Measurements from ENCODE around the gene CDADC1.

Gene CDADC1

GRCh38 chr13:49297338-49297737, 49.6 kb downstream of the CDADC1 start:
- no peak for DNase-seq

GRCh38 chr13:49298416-49298815, 50.7 kb downstream of the CDADC1 start:
- no peak for DNase-seq

DNA sequence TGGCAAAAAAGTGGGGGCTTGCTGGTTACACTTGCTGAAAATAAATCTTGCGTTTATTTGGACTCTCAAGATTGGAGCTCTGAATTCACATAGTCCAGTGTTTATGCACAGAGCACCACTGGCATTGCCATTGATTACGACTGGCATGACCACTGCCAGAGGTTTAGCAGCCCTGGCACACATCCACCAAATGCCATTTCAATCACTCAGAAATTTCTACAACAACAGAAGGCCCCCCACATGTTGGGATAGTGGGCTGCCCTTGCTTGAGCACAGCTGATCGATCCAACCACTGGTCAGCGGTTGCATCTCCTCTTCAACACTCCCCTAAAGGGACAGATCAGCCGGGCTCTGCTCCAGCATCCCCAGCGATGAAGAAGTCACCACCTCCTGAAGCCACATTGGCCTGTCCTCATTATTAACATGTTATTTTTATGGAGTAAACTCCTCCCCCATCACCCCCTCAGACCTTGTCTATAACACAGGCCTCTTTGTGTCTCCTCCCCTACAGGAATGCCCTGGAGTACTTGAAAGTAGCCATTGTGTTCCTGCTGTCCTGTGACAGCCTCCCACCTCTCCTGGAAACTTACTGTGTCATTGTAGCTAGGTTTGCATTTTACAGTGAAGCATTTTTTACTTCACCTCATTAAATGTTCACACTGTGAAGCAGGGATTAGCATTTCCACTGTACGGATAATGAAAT, 51.3 kb downstream of the CDADC1 start:
- DNase-seq: no peak

GRCh38 chr13:49300276-49300675, 52.6 kb downstream of the CDADC1 start:
- no peak for DNase-seq

- peak; percentile 72 for DNase-seq
Measured at GRCh38 chr13:49300739-49301589, 53.2 kb downstream of the CDADC1 start.

- DNase-seq: no peak
Measured at GRCh38 chr13:49302222-49302621, 54.5 kb downstream of the CDADC1 start.

- no peak for DNase-seq
Measured at GRCh38 chr13:49302817-49303216, 55.1 kb downstream of the CDADC1 start.

DNA sequence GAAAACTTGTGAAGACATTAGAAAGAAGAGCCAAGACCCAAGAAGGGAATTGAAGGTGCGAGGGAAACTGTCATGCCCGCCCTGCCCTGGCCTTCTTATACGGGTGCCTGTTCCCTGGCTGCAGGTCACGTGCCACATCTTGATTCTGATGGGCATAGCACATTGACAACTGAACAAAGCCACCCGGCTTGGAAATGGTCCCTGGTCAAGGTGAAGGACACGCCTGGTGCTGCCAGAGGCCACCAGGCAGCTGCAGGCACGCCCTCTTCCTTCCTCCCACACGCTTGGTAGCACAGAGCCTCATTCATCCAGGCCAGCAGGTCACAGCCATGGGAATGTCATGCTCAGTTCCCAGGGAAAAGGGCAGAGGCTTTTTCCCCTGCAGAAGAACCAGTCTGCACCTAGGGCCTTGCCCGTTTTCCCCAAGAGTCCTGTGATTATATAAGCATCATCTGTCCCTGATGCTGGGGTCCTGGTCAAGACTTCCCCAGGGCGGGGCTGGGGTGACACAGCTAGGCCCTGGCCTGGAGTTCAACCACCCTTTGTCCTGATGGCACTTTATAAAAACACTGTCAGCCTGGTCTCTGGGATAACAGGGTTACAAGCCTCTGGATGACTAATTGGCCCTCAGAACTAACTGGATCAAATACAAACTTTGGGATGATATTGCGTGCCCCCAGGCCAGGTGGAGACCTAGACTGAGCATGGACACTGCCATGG, 56.0 kb downstream of the CDADC1 start:
- DNase-seq: no peak

DNA sequence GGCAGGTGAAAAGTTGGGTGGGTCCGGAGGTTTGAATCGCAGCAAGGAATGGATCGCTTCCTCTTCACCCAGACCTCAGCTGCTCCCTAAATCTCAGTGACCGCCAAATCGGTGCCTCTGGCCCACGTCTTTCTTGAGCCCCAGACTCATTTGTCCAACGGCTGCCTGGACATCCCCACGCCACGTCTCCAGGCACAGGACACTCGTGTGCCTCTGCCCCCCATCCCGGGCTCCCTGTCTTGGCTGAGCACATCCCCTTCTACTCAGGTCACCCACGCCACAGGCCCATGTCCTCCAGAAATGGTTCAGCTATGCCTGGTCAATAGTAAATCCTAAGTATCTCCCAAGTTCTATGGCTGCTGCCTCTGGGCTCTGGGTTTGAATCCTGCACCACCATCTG, 56.6 kb downstream of the CDADC1 start:
- no peak for DNase-seq

DNA sequence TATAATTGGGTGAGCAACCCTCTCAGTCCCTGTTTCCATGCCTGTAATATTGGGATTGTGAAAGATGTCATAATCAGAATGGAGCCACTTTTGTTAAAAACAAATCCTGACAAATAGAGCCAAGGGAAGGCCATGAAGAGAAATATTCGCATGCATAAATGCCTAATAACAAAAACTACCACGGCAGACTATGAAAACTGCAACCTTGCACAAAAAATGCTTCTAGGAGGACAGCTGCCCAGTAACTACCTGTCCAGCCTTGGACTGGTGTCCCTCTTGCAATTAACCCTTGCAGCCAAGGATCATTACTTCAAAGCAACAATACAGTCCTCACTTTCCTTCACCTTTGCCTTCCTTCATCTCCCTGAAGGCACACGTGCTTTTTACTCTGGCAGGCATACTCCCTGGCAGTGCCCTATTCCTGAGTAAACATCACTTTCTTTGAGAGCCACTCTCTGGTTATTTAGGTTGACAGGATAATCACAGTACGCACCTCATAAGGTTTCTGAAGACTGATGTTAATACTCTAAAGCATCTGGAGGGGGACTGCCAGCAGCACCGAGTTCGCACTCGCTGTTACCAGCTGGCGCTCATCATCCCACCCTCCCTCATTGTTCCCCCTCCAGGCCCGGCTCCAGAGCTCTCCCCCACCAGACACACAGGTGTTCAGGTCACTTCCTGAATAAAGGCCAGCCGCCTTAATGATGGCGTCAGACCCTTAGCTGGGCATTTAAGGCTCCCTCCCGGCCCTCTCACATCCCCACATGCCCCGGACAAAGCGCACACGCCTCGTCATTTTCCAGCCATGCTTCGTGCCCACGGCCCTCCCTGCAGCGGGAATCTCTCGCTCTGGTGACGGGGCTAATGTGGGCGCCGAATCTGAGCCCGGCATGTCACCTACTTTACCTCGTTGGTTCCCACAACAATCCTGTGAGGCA, 57.3 kb downstream of the CDADC1 start:
- DNase-seq: no peak

- no peak for DNase-seq
Measured at GRCh38 chr13:49305792-49306425, 58.2 kb downstream of the CDADC1 start.

DNA sequence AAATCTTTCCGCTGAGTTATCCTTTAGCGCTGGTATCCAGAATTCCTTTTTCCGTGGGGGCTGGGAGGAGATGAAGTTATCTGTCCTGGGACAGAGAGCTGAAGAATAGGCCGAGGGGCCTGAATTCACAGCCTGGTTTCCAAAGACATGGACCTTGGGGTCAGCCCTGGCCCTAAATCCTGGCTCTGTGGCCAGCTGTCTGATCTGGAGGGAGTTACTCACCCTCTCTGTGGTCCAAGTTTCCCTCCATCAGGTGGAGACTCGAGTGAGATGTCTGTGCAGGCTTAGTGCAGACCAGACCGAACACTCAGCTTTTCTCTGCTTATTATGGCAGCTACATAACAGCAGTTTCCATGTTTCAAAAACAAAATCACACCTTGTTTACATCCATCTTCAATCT, 59.6 kb downstream of the CDADC1 start:
- DNase-seq: no peak

DNA sequence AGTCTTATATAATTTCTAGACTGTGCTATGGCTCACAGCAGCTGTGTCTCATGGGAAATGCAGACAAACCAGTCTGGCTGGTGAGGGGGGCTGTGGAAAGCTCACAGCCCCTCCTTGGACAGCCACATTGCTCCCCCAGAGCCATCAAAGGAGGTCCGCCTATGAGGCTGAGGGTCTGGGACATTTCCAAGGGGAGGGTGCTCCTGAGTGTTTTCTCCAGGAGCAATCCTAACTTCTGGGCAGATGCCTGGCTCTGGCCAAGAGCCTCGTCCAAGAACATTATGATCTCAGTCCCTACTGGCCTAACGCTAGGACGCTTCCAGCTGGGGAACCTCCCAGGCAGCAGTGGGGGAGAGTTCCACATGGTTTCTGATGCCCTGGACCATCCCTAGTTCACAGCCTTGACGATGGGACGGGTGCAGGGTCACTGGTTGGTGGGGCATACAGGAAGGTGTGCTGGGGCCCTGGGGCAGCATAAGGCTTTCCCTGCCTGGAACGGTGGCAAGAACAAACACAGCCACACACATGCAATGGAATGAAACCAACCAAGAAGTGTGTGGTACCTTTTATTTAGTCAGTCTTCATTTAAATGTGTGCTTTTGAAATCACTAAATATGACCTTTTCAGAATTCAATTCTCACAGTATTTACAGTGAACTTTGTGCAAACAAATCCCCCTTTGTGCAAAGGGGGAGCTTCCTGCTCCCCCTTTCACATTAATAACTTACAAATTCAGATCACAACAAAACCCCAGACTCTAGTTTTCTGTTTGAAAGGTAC, 60.6 kb downstream of the CDADC1 start:
- peak; percentile 83 for DNase-seq

- DNase-seq: no peak
Measured at GRCh38 chr13:49308921-49309408, 61.2 kb downstream of the CDADC1 start.

DNA sequence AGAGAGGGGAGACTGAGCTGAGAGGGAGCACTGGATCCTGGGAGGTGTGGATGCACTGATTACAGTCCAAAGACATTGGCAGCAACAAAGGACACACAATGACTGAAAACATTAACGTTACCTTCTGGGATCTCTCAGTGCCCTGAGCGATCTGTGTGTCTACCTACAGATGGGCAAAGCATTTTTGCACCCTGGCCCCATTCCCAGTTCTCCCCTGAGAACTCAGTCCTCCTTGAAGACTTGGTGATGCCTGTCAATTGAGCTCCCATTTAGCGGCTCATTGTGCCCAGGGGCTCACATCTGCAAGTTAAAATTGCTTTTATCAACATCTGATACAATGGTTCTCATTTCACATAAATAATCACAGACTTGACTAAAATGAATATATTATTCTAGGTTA, 62.5 kb downstream of the CDADC1 start:
- DNase-seq: no peak

GRCh38 chr13:49311816-49312215, 64.1 kb downstream of the CDADC1 start:
- no peak for DNase-seq

DNA sequence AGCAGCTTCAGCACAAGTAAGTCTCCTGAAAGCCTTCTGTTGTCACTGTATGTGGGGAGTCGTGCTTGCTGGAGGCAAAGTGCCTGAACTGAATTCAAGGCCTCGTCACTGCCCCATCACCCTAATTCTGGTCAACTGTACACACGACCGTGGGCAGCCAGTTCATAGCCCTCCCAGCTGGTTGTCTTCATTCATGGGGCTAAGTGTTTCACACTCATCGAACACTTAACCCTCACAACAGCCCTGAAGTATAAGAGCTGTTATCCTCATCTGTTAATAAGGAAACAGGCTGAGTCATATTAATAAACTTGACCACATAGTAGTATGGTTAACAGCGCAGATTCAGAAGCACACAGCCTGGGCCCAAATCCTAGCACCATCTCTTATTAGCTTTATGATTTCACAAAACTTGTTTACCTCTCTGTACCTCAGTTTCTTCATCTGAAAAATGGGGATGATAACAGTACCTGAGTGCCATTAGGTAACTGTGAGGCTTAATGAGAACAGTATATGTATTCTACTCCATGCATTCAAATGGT, 66.7 kb downstream of the CDADC1 start:
- DNase-seq: no peak

DNA sequence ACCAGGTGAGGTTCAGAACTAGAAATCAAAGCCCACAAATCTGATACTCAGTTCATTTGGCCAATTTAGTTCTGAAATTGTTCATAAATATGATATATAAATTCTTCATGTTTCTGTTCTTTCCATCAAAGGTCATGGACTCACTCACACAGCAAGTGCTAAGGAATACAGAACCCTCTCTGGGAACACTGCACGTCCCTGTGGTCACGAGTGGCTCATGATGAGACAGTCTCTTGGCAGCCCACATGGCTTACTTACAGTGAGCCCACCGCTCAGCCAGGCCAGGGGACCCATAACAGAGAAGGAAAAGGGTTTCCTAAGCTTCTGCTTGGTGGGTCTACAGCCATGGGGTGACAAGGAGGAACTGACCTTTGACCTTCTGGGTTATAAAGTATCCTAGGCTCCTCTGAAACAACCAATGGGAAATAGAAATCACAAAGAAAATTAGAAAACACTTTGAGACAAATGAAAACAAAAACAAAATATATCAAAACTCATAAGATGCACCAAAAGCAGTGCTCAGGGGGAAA, 67.4 kb downstream of the CDADC1 start:
- DNase-seq: no peak

GRCh38 chr13:49315756-49316482, 68.2 kb downstream of the CDADC1 start:
- no peak for DNase-seq

- no peak for DNase-seq
Measured at GRCh38 chr13:49319551-49319950, 71.8 kb downstream of the CDADC1 start.
